ENCODE measurements around the gene RDH16. TPM values are rescaled to one million over a fixed set of nuclear protein-coding genes. Genes with fewer than 3 reads are reported as not detected.

The RDH16 gene
- total RNA-seq, 1 experiment from 2014 or later, result 0.39 TPM

DNA sequence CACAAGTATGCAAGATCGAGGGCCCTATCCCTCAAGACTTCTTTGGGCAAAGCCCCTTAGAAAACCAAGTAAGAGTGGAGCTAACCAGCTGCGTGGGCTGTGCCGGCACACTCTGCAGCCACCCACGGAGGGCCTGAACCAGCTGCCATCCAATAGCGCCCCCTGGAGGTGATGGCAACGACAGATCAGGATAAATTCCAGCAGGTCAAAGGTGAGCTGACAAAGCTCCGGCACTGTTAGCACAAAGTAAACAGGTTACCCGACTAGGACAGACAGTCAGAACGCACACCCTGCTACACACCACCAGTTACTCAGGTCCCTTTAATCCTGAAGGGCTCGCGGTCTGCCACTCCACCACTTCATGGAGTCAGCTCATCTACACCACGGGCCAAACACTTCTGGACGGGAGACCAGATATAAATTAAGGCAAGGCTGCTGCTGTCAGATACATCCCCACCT, 44.1 kb upstream of the RDH16 start:
- intact Hi-C loops (cut with micrococcal nuclease; ENCODE audit: unreplicated experiment), result loop anchor here (1.0 kb wide), 1 partner anchor 161 kb away; no protein-coding TSS in a partner anchor
- ChIA-PET CTCF (interaction anchor here (0.5 to 1.8 kb wide), 15 partner anchors 13 to 408 kb away, joined by 3 to 15 read pairs (median 4); partner anchors contain the start of genes LRP1, MYO1A, NACA and NEMP1), POLR2A (no interaction called here)
- Mint-ChIP-seq H3K36me3 (ENCODE audit: insufficient read depth, unreplicated experiment) (peaks cover 34% of the 10 kb centered on the region), H3K4me1 (ENCODE audit: low read depth, unreplicated experiment) (peaks cover 26% of the 10 kb centered on the region), H3K9me3 (ENCODE audit: unreplicated experiment) (no peaks in the 10 kb centered on the region), H3K27me3 (ENCODE audit: insufficient read depth, unreplicated experiment) (no peaks in the 10 kb centered on the region), H3K4me3 (ENCODE audit: unreplicated experiment) (no peak overlapping the region), H3K27ac (ENCODE audit: unreplicated experiment) (no peak overlapping the region)
- peak; percentile 83 to 88 for DNase-seq
- BruUV-seq (replicated peaks), result no TSS peak
- TF ChIP-seq, protein P1, sequence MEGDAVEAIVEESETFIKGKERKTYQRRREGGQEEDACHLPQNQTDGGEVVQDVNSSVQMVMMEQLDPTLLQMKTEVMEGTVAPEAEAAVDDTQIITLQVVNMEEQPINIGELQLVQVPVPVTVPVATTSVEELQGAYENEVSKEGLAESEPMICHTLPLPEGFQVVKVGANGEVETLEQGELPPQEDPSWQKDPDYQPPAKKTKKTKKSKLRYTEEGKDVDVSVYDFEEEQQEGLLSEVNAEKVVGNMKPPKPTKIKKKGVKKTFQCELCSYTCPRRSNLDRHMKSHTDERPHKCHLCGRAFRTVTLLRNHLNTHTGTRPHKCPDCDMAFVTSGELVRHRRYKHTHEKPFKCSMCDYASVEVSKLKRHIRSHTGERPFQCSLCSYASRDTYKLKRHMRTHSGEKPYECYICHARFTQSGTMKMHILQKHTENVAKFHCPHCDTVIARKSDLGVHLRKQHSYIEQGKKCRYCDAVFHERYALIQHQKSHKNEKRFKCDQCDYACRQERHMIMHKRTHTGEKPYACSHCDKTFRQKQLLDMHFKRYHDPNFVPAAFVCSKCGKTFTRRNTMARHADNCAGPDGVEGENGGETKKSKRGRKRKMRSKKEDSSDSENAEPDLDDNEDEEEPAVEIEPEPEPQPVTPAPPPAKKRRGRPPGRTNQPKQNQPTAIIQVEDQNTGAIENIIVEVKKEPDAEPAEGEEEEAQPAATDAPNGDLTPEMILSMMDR (IDR thresholded peaks at IDR 0.05; ENCODE audit: insufficient read depth in 1 of 2, low read depth in 1 of 2, low read length in 1 of 2, severe bottlenecking in 1 of 2, unreplicated experiment in 1 of 2), result peak; percentile 75 to 79
- Histone ChIP-seq H3K36me3 (ENCODE audit: control insufficient read depth, insufficient read depth, low read length) (peaks cover 6% of the 10 kb centered on the region), H3K4me1 (peaks cover 17% of the 10 kb centered on the region), H3K4me3 (ENCODE audit: low read depth, low read length) (no peak overlapping the region), H3K27me3 (replicated peaks; ENCODE audit: control insufficient read depth, insufficient read depth, low read length) (no peaks in the 10 kb centered on the region), H3K9me3 (no peaks in the 10 kb centered on the region)

DNA sequence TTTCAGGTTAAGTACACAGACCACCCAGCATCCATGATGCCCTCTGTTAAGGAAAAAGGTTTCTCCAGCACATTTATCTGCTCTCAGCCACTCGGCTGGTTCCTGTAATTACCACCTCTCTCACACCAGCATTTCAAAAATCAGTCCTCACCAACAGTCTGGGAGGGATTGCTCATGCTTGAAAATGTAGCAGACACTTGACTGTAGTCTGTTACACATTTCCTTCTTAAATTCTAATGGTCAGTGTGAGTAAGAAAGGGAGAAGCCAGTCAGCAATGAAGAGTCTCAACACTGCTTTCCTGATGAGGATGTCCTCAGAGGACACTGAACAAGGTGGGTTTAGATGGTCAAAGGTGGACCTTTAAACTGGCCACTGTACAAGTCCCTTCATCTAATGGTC, 43.0 kb upstream of the RDH16 start:
- TF ChIP-seq, protein P1 (IDR thresholded peaks at IDR 0.05; ENCODE audit: insufficient read depth in 1 of 2, low read depth in 1 of 2, low read length in 1 of 2, severe bottlenecking in 1 of 2, unreplicated experiment in 1 of 2), result no peak
- no TSS peak for BruUV-seq (replicated peaks)
- H3K27me3 Mint-ChIP-seq (ENCODE audit: insufficient read depth, unreplicated experiment), result no peaks in the 10 kb centered on the region
- peaks cover 34% of the 10 kb centered on the region for H3K36me3 Mint-ChIP-seq (ENCODE audit: insufficient read depth, unreplicated experiment)
- intact Hi-C loops (cut with micrococcal nuclease; ENCODE audit: unreplicated experiment), result no loop called here
- Histone ChIP-seq H3K9me3 (no peaks in the 10 kb centered on the region), H3K27me3 (replicated peaks; ENCODE audit: control insufficient read depth, insufficient read depth, low read length) (no peaks in the 10 kb centered on the region), H3K36me3 (ENCODE audit: control insufficient read depth, insufficient read depth, low read length) (peaks cover 6% of the 10 kb centered on the region), H3K4me3 (ENCODE audit: low read depth, low read length) (no peak overlapping the region), H3K4me1 (peaks cover 15% of the 10 kb centered on the region)
- no peak overlapping the region for H3K4me3 Mint-ChIP-seq (ENCODE audit: unreplicated experiment)
- H3K4me1 Mint-ChIP-seq (ENCODE audit: low read depth, unreplicated experiment), result peaks cover 20% of the 10 kb centered on the region
- POLR2A ChIA-PET, result no interaction called here
- no peaks in the 10 kb centered on the region for H3K9me3 Mint-ChIP-seq (ENCODE audit: unreplicated experiment)
- CTCF ChIA-PET, result interaction anchor here (1.8 kb wide), 1 partner anchor 12 kb away, joined by 14 read pairs; no protein-coding TSS in a partner anchor
- H3K27ac Mint-ChIP-seq (ENCODE audit: unreplicated experiment), result no peak overlapping the region
- no peak for DNase-seq

DNA sequence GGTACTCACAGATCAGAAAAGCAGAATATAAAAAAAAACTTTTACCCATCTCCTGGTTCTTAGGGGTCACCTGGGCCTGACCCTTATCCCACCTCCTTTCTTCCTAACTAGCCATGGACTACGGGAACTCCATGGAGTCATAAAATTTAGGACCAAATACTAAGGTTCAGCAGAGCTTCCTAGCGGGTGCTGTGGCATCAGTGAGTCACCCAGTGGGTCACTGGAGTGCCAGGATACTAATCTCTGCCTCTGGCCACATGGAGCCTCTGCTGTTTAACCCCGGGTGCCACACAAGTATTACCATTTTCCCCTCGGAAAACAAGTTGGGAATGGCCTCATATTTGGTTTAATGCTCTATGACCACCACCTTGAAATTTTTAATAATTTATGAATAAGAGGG, 42.0 kb upstream of the RDH16 start:
- peaks cover 34% of the 10 kb centered on the region for H3K36me3 Mint-ChIP-seq (ENCODE audit: insufficient read depth, unreplicated experiment)
- no peak overlapping the region for H3K27ac Mint-ChIP-seq (ENCODE audit: unreplicated experiment)
- POLR2A ChIA-PET, result no interaction called here

More for the DNA sequence above, 42.0 kb upstream of the RDH16 start:
- Mint-ChIP-seq H3K9me3 (ENCODE audit: unreplicated experiment) (no peaks in the 10 kb centered on the region), H3K4me3 (ENCODE audit: unreplicated experiment) (no peak overlapping the region), H3K27me3 (ENCODE audit: insufficient read depth, unreplicated experiment) (no peaks in the 10 kb centered on the region), H3K4me1 (ENCODE audit: low read depth, unreplicated experiment) (peaks cover 15% of the 10 kb centered on the region)
- no TSS peak for BruUV-seq (replicated peaks)
- Histone ChIP-seq H3K9me3 (no peaks in the 10 kb centered on the region), H3K4me3 (ENCODE audit: low read depth, low read length) (no peak overlapping the region), H3K27me3 (replicated peaks; ENCODE audit: control insufficient read depth, insufficient read depth, low read length) (no peaks in the 10 kb centered on the region), H3K4me1 (peaks cover 11% of the 10 kb centered on the region), H3K36me3 (ENCODE audit: control insufficient read depth, insufficient read depth, low read length) (peaks cover 5% of the 10 kb centered on the region)
- TF ChIP-seq, protein P1 (IDR thresholded peaks at IDR 0.05; ENCODE audit: insufficient read depth in 1 of 2, low read depth in 1 of 2, low read length in 1 of 2, severe bottlenecking in 1 of 2, unreplicated experiment in 1 of 2), result no peak
- intact Hi-C loops (cut with micrococcal nuclease; ENCODE audit: unreplicated experiment), result no loop called here
- CTCF ChIA-PET, result no interaction called here
- no peak for DNase-seq
